ENCODE data around the gene CANT1. TPM values are rescaled to one million over a fixed set of nuclear protein-coding genes. Genes with fewer than 3 reads are reported as not detected.

CANT1 gene
- total and polyA plus RNA-seq, 9 of the 15 experiments (the other 6 are each of a cell fraction or from before 2014, with no cell fraction given): 2.7 to 66.4 (median 22.5) TPM

DNA sequence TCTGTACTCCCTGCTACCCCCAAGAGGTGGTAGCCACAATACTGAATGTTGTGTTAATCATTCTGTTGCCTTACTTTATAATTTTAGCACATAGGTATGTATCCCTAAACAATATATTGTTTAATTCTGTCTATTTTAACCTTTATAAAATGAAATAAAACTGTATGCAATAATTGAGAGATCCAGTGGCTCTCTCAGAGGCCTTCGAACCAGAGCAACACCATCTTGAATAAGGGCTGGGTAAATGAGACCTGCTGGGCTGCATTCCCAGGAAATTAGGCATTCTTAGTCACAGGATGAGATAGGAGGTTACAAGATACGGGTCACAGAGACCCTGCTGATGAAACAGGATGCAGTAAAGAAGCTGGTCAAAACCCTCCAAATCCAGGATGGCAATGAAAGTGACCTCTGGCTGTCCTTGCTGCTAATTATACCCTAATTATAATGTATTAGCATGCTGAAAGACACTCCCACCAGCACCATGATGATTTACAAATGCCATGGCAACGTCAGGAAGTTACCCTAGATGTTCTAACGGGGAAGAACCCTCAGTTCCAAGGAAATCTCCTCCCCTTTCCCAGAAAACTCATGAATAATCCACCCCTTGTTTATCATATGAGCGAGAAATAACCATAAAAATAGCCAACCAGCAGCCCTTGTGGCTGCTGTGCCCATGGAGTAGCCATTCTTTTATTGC is 2.0 kb upstream of the CANT1 start (continued):
- TF ChIP-seq MED1 (CRISPR knock-in tag; IDR thresholded peaks at IDR 0.05; ENCODE audit: borderline replicate concordance) (no peak), ZNF140 (CRISPR knock-in tag; IDR thresholded peaks at IDR 0.05) (peak; percentile 93; the same call in 1 of the 2 replicates), ZNF79 (CRISPR knock-in tag; IDR thresholded peaks at IDR 0.05; ENCODE audit: low read depth) (peak; percentile 99), ATF7 (IDR thresholded peaks at IDR 0.05) (0 out of 2 replicates have a peak, but pooled peaks have one; percentile 44), MYBL2 (IDR thresholded peaks at IDR 0.05; ENCODE audit: low read depth) (no peak), MYBL2 (CRISPR knock-in tag; IDR thresholded peaks at IDR 0.05; ENCODE audit: borderline replicate concordance) (no peak), NR4A1 (CRISPR knock-in tag; IDR thresholded peaks at IDR 0.05) (peak; percentile 56; the same call in 1 of the 2 replicates), NR4A1 (tag; IDR thresholded peaks at IDR 0.05) (peak; percentile 96), TEAD1 (CRISPR knock-in tag; IDR thresholded peaks at IDR 0.05) (peak in 1 of 2 experiments; percentile 97; a peak in 2 of 4 replicates), HMG20A (CRISPR knock-in tag; conservative IDR thresholded peaks at IDR 0.05) (peak; percentile 89; the same call in 1 of the 2 replicates), ESRRA (IDR thresholded peaks at IDR 0.05; ENCODE audit: borderline replicate concordance, low read depth) (peak; percentile 98), ZNF717 (CRISPR knock-in tag; IDR thresholded peaks at IDR 0.05) (peak; percentile 83; the same call in 1 of the 2 replicates), ESRRB (CRISPR knock-in tag; IDR thresholded peaks at IDR 0.05; ENCODE audit: borderline replicate concordance) (0 out of 2 replicates have a peak, but pooled peaks have one; percentile 37), RAD21 (CRISPR knock-in tag; conservative IDR thresholded peaks at IDR 0.05 in 1 of 2, IDR thresholded peaks at IDR 0.05 in 1 of 2) (peak in 1 of 2 experiments; percentile 30; a peak in 1 of 4 replicates), NFXL1 (CRISPR knock-in tag; IDR thresholded peaks at IDR 0.05) (peak; percentile 96), KLF6 (CRISPR knock-in tag; IDR thresholded peaks at IDR 0.05; ENCODE audit: borderline replicate concordance) (peak; percentile 99), NFIX (CRISPR knock-in tag; IDR thresholded peaks at IDR 0.05; ENCODE audit: low read depth) (peak; percentile 60)
- TF ChIP-seq, protein P1, sequence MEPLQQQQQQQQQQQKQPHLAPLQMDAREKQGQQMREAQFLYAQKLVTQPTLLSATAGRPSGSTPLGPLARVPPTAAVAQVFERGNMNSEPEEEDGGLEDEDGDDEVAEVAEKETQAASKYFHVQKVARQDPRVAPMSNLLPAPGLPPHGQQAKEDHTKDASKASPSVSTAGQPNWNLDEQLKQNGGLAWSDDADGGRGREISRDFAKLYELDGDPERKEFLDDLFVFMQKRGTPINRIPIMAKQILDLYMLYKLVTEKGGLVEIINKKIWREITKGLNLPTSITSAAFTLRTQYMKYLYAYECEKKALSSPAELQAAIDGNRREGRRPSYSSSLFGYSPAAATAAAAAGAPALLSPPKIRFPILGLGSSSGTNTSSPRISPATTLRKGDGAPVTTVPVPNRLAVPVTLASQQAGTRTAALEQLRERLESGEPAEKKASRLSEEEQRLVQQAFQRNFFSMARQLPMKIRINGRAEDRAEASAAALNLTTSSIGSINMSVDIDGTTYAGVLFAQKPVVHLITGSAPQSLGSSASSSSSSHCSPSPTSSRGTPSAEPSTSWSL (CRISPR knock-in tag; IDR thresholded peaks at IDR 0.05; ENCODE audit: borderline replicate concordance): peak; percentile 94; the same call in 1 of the 2 replicates
- TF ChIP-seq, protein P2, sequence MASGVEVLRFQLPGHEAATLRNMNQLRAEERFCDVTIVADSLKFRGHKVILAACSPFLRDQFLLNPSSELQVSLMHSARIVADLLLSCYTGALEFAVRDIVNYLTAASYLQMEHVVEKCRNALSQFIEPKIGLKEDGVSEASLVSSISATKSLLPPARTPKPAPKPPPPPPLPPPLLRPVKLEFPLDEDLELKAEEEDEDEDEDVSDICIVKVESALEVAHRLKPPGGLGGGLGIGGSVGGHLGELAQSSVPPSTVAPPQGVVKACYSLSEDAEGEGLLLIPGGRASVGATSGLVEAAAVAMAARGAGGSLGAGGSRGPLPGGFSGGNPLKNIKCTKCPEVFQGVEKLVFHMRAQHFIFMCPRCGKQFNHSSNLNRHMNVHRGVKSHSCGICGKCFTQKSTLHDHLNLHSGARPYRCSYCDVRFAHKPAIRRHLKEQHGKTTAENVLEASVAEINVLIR (CRISPR knock-in tag; IDR thresholded peaks at IDR 0.05): peak; percentile 87
- TF ChIP-seq, protein P3, sequence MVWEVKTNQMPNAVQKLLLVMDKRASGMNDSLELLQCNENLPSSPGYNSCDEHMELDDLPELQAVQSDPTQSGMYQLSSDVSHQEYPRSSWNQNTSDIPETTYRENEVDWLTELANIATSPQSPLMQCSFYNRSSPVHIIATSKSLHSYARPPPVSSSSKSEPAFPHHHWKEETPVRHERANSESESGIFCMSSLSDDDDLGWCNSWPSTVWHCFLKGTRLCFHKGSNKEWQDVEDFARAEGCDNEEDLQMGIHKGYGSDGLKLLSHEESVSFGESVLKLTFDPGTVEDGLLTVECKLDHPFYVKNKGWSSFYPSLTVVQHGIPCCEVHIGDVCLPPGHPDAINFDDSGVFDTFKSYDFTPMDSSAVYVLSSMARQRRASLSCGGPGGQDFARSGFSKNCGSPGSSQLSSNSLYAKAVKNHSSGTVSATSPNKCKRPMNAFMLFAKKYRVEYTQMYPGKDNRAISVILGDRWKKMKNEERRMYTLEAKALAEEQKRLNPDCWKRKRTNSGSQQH (CRISPR knock-in tag; IDR thresholded peaks at IDR 0.05): peak; percentile 99
- TF ChIP-seq, protein P4, sequence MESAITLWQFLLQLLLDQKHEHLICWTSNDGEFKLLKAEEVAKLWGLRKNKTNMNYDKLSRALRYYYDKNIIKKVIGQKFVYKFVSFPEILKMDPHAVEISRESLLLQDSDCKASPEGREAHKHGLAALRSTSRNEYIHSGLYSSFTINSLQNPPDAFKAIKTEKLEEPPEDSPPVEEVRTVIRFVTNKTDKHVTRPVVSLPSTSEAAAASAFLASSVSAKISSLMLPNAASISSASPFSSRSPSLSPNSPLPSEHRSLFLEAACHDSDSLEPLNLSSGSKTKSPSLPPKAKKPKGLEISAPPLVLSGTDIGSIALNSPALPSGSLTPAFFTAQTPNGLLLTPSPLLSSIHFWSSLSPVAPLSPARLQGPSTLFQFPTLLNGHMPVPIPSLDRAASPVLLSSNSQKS (CRISPR knock-in tag; IDR thresholded peaks at IDR 0.05): peak; percentile 83; the same call in 1 of the 2 replicates
